Activated naive CD4-positive, alpha-beta T cell treated with anti-CD3 and anti-CD28 coated beads, Interleukin-2, amount 50 U/mL, for 24 hours (primary cell): ENCODE measurements around the gene CSNK1G2.

Source experiments
- H3K27ac Mint-ChIP-seq: one replicate; pipeline ENCODE4 v1.8.0; 2021; ENCODE audit warnings: mild to moderate bottlenecking, mixed read lengths
- H3K27me3 Mint-ChIP-seq: one replicate; pipeline ENCODE4 v1.8.0; 2021; ENCODE audit warnings: mixed read lengths
- H3K36me3 Mint-ChIP-seq: one replicate; pipeline ENCODE4 v1.8.0; 2021; ENCODE audit warnings: mixed read lengths
- H3K4me1 Mint-ChIP-seq: one replicate; pipeline ENCODE4 v1.8.0; 2021; ENCODE audit warnings: mixed read lengths
- H3K4me3 Mint-ChIP-seq: one replicate; pipeline ENCODE4 v1.8.0; 2021; ENCODE audit warnings: mild to moderate bottlenecking, mixed read lengths
- H3K9me3 Mint-ChIP-seq: one replicate; pipeline ENCODE4 v1.8.0; 2021; ENCODE audit warnings: mixed read lengths

CSNK1G2 gene

GRCh38 chr19:1932395-1932794 lies 8.6 kb upstream of the CSNK1G2 start:
- Mint-ChIP-seq H3K4me1 (peaks cover 28% of the 10 kb centered on the region), H3K27me3 (no peaks in the 10 kb centered on the region), H3K9me3 (no peaks in the 10 kb centered on the region), H3K27ac (no peak overlapping the region), H3K4me3 (no peak overlapping the region), H3K36me3 (no peaks in the 10 kb centered on the region)

- Mint-ChIP-seq H3K27me3 (no peaks in the 10 kb centered on the region), H3K4me1 (peaks cover 21% of the 10 kb centered on the region), H3K9me3 (no peaks in the 10 kb centered on the region), H3K36me3 (no peaks in the 10 kb centered on the region), H3K27ac (no peak overlapping the region), H3K4me3 (no peak overlapping the region)
These were observed 7.7 kb upstream of the CSNK1G2 start for GRCh38 chr19:1933244-1933643.

GRCh38 chr19:1933942-1934341 lies 7.0 kb upstream of the CSNK1G2 start:
- H3K9me3 Mint-ChIP-seq = no peaks in the 10 kb centered on the region
- H3K4me3 Mint-ChIP-seq = no peak overlapping the region
- H3K4me1 Mint-ChIP-seq = peaks cover 19% of the 10 kb centered on the region
- no peaks in the 10 kb centered on the region for H3K36me3 Mint-ChIP-seq
- no peaks in the 10 kb centered on the region for H3K27me3 Mint-ChIP-seq
- H3K27ac Mint-ChIP-seq = no peak overlapping the region

GRCh38 chr19:1935484-1936208 lies 5.3 kb upstream of the CSNK1G2 start:
- Mint-ChIP-seq H3K27ac (no peak overlapping the region), H3K4me3 (no peak overlapping the region)

GRCh38 chr19:1936430-1936829 lies 4.5 kb upstream of the CSNK1G2 start:
- Mint-ChIP-seq H3K27ac (no peak overlapping the region), H3K4me3 (no peak overlapping the region), H3K36me3 (no peaks in the 10 kb centered on the region), H3K9me3 (no peaks in the 10 kb centered on the region), H3K4me1 (peaks cover 22% of the 10 kb centered on the region), H3K27me3 (no peaks in the 10 kb centered on the region)

More at GRCh38 chr19:1935484-1936208, 5.3 kb upstream of the CSNK1G2 start:
- no peaks in the 10 kb centered on the region for H3K36me3 Mint-ChIP-seq
- H3K9me3 Mint-ChIP-seq = no peaks in the 10 kb centered on the region
- H3K4me1 Mint-ChIP-seq = peaks cover 22% of the 10 kb centered on the region
- H3K27me3 Mint-ChIP-seq = no peaks in the 10 kb centered on the region

- no peak overlapping the region for H3K27ac Mint-ChIP-seq
- H3K36me3 Mint-ChIP-seq = no peaks in the 10 kb centered on the region
- no peak overlapping the region for H3K4me3 Mint-ChIP-seq
- no peaks in the 10 kb centered on the region for H3K27me3 Mint-ChIP-seq
- H3K9me3 Mint-ChIP-seq = no peaks in the 10 kb centered on the region
- H3K4me1 Mint-ChIP-seq = peaks cover 22% of the 10 kb centered on the region
These were observed 3.9 kb upstream of the CSNK1G2 start for GRCh38 chr19:1936916-1937610.

GRCh38 chr19:1938071-1938470 lies 2.9 kb upstream of the CSNK1G2 start:
- Mint-ChIP-seq H3K4me1 (peaks cover 27% of the 10 kb centered on the region), H3K4me3 (no peak overlapping the region), H3K36me3 (no peaks in the 10 kb centered on the region), H3K9me3 (no peaks in the 10 kb centered on the region), H3K27ac (peak overlapping the region; percentile 72), H3K27me3 (no peaks in the 10 kb centered on the region)

GRCh38 chr19:1942078-1942933 lies 1.3 kb downstream of the CSNK1G2 start:
- Mint-ChIP-seq H3K4me1 (peaks cover 34% of the 10 kb centered on the region), H3K27ac (peak overlapping the region; percentile 94), H3K9me3 (no peaks in the 10 kb centered on the region), H3K36me3 (no peaks in the 10 kb centered on the region), H3K27me3 (no peaks in the 10 kb centered on the region), H3K4me3 (peak overlapping the region; percentile 91)

- Mint-ChIP-seq H3K27me3 (no peaks in the 10 kb centered on the region), H3K4me3 (peak overlapping the region; percentile 91), H3K36me3 (no peaks in the 10 kb centered on the region), H3K27ac (peak overlapping the region; percentile 94), H3K4me1 (peaks cover 34% of the 10 kb centered on the region), H3K9me3 (no peaks in the 10 kb centered on the region)
These were observed 2.1 kb downstream of the CSNK1G2 start for GRCh38 chr19:1942934-1943555.

- H3K27me3 Mint-ChIP-seq = no peaks in the 10 kb centered on the region
- H3K36me3 Mint-ChIP-seq = no peaks in the 10 kb centered on the region
- peak overlapping the region; percentile 91 for H3K4me3 Mint-ChIP-seq
- H3K9me3 Mint-ChIP-seq = no peaks in the 10 kb centered on the region
- peak overlapping the region; percentile 68 for H3K27ac Mint-ChIP-seq
- H3K4me1 Mint-ChIP-seq = peaks cover 38% of the 10 kb centered on the region
These were observed 2.7 kb downstream of the CSNK1G2 start for GRCh38 chr19:1943661-1944087.

- peak overlapping the region; percentile 52 for H3K4me3 Mint-ChIP-seq
- no peak overlapping the region for H3K27ac Mint-ChIP-seq
- H3K27me3 Mint-ChIP-seq = no peaks in the 10 kb centered on the region
- no peaks in the 10 kb centered on the region for H3K36me3 Mint-ChIP-seq
- no peaks in the 10 kb centered on the region for H3K9me3 Mint-ChIP-seq
- peaks cover 44% of the 10 kb centered on the region for H3K4me1 Mint-ChIP-seq
These were observed 3.3 kb downstream of the CSNK1G2 start for GRCh38 chr19:1944088-1944915.

GRCh38 chr19:1944916-1945561 lies 4.1 kb downstream of the CSNK1G2 start:
- no peaks in the 10 kb centered on the region for H3K27me3 Mint-ChIP-seq
- no peaks in the 10 kb centered on the region for H3K9me3 Mint-ChIP-seq
- H3K4me3 Mint-ChIP-seq = no peak overlapping the region
- H3K4me1 Mint-ChIP-seq = peaks cover 40% of the 10 kb centered on the region
- no peak overlapping the region for H3K27ac Mint-ChIP-seq
- no peaks in the 10 kb centered on the region for H3K36me3 Mint-ChIP-seq

- H3K27ac Mint-ChIP-seq = peak overlapping the region; percentile 8
- no peak overlapping the region for H3K4me3 Mint-ChIP-seq
- no peaks in the 10 kb centered on the region for H3K27me3 Mint-ChIP-seq
- H3K4me1 Mint-ChIP-seq = peaks cover 36% of the 10 kb centered on the region
- no peaks in the 10 kb centered on the region for H3K36me3 Mint-ChIP-seq
- no peaks in the 10 kb centered on the region for H3K9me3 Mint-ChIP-seq
These were observed 4.9 kb downstream of the CSNK1G2 start for GRCh38 chr19:1945899-1946298.

- Mint-ChIP-seq H3K4me1 (peaks cover 38% of the 10 kb centered on the region), H3K27me3 (no peaks in the 10 kb centered on the region), H3K27ac (no peak overlapping the region), H3K4me3 (no peak overlapping the region), H3K36me3 (no peaks in the 10 kb centered on the region), H3K9me3 (no peaks in the 10 kb centered on the region)
These were observed 6.8 kb downstream of the CSNK1G2 start for GRCh38 chr19:1947651-1948209.
